Skeletal muscle satellite cell (primary cell): ENCODE measurements around the gene NUP98.

ENCODE experiments used
- H3K27me3 ChIP-seq: 2 replicates; pipeline ENCODE4 v1.7.0; 2013; ENCODE audit warnings: low read length; ENCODE audit not compliant: control insufficient read depth, insufficient read depth
- H3K36me3 ChIP-seq: 2 replicates; pipeline ENCODE4 v1.7.0; 2013; ENCODE audit warnings: mild to moderate bottlenecking, control low read depth, low read length; ENCODE audit not compliant: insufficient read depth
- H3K4me1 ChIP-seq: 2 replicates; pipeline ENCODE4 v1.7.0; 2013; ENCODE audit warnings: low read length; ENCODE audit not compliant: control insufficient read depth, insufficient read depth
- H3K4me2 ChIP-seq: 2 replicates; pipeline ENCODE4 v1.7.0; 2013; ENCODE audit warnings: mild to moderate bottlenecking, low read length
- H3K4me3 ChIP-seq: 2 replicates; pipeline ENCODE4 v1.7.0; 2013; ENCODE audit warnings: low read length
- H3K9ac ChIP-seq: 2 replicates; pipeline ENCODE4 v1.7.0; 2013; ENCODE audit warnings: mild to moderate bottlenecking, low read depth, low read length, moderate library complexity
- H3K9me3 ChIP-seq: replicated peaks from 2 replicates; pipeline ENCODE4 v1.7.0; 2013; ENCODE audit warnings: mild to moderate bottlenecking, control low read depth, low read length

NUP98 gene

DNA sequence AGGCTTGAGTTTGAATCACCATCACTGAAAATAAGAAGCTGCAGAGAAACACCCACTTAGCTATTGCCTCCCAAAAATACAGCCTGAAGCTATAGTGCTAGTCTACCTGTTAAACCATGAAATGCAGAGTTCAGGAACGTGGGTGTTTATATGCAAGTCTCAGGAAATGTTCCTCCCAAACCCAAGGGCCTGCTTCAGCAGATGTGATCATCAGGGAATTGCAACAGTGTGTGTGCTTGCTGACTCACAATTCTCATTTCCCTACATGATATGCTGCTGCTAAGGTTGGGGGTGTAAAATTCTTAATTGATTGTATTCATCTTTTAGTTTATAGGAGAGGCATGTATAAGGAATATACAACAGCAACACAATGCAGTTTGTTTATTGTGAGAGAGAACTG lies 49.6 kb downstream of the NUP98 start:
- H3K4me3 ChIP-seq, result no peak overlapping the region
- H3K4me2 ChIP-seq, result no peak overlapping the region
- H3K4me1 ChIP-seq, result peaks cover 10% of the 10 kb centered on the region
- no peaks in the 10 kb centered on the region for H3K9me3 ChIP-seq
- peaks cover 52% of the 10 kb centered on the region for H3K36me3 ChIP-seq
- H3K9ac ChIP-seq, result no peak overlapping the region
- no peaks in the 10 kb centered on the region for H3K27me3 ChIP-seq

DNA sequence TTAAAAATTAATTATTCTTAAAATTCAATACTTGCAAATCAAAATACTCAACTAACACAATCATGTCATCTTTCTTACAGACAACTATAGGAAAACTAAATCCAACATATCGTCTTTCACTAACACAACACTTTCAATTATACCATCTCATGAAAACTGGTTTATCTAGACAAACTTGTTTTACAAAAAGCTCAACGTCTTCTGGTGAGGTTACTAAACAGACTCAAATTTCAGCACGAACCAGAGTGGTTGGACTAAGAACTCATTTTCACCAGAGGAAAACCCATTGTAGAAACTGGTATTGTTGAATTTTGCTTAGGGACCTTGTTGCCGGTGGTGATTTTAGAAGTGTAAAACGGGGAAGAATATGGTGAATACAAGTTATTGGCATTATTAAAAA lies 52.2 kb downstream of the NUP98 start:
- Histone ChIP-seq H3K4me1 (peaks cover 10% of the 10 kb centered on the region), H3K27me3 (no peaks in the 10 kb centered on the region), H3K4me2 (no peak overlapping the region), H3K9ac (no peak overlapping the region), H3K4me3 (no peak overlapping the region), H3K9me3 (no peaks in the 10 kb centered on the region), H3K36me3 (peaks cover 45% of the 10 kb centered on the region)

DNA sequence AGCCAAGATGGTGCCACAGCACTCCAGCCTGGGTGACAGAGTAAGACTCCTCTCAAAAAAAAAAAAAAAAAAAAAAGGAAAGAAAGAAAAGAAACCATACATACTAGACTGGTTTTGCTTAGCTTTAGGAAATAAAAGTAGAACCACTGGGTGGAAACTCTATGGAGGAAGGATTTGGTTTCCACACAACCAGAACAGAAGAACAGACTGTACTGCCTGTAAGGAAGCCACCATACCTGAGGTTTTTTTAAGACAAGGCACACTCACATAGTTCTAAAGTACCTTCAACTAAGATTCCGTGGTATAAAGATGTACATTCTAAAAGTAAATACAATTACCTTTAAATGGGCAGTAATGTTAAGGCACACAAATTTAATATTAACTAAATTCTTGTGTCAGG lies 58.6 kb downstream of the NUP98 start:
- Histone ChIP-seq H3K4me3 (no peak overlapping the region), H3K4me1 (peaks cover 3% of the 10 kb centered on the region), H3K27me3 (no peaks in the 10 kb centered on the region), H3K9ac (no peak overlapping the region), H3K9me3 (no peaks in the 10 kb centered on the region), H3K4me2 (no peak overlapping the region), H3K36me3 (peaks cover 51% of the 10 kb centered on the region)

DNA sequence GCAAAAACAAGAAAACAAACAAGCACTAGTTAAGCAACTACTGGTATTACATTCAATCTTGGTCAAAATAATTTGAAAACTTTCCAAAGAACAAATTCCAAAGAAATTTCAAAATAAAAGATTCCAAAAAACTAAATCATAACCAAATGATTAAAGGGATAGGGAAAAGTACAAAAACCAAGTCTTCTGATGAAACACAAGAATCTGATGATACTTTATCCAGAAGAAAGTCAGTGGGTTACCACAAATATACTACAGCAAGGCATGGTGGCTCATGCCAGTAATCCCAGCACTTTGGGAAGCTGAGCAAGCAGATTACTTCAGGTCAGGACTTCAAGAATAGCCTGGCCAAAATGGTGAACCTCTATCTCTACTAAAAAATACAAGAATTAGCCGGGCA lies 59.1 kb downstream of the NUP98 start:
- Histone ChIP-seq H3K9me3 (no peaks in the 10 kb centered on the region), H3K36me3 (peaks cover 51% of the 10 kb centered on the region), H3K4me2 (no peak overlapping the region), H3K4me3 (no peak overlapping the region), H3K27me3 (no peaks in the 10 kb centered on the region), H3K4me1 (peaks cover 3% of the 10 kb centered on the region), H3K9ac (no peak overlapping the region)

DNA sequence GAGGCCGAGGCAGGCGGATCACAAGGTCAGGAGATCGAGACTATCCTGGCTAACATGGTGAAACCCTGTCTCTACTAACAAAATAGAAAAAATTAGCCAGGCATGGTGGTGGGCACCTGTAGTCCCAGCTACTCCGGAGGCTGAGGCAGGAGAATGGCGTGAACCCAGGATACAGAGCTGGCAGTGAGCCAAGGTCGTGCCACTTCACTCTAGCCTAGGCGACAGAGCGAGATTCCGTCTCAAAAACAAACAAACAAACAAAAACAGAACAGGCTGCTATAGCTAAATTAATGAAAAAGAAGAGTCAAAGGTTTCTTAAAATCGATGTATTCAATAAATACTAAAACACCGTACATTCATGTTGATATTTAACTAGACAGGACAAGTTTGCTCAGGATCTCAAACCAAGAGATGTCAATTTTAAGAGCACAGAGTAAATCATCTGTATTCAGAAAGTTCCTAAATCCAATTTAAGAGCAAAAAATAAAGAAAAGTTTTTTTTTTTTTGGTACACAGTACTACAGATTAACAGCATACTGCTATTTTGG lies 59.9 kb downstream of the NUP98 start:
- no peak overlapping the region for H3K4me3 ChIP-seq
- no peak overlapping the region for H3K9ac ChIP-seq
- H3K36me3 ChIP-seq, result peaks cover 57% of the 10 kb centered on the region
- H3K4me2 ChIP-seq, result no peak overlapping the region
- no peaks in the 10 kb centered on the region for H3K9me3 ChIP-seq
- peaks cover 3% of the 10 kb centered on the region for H3K4me1 ChIP-seq
- no peaks in the 10 kb centered on the region for H3K27me3 ChIP-seq

DNA sequence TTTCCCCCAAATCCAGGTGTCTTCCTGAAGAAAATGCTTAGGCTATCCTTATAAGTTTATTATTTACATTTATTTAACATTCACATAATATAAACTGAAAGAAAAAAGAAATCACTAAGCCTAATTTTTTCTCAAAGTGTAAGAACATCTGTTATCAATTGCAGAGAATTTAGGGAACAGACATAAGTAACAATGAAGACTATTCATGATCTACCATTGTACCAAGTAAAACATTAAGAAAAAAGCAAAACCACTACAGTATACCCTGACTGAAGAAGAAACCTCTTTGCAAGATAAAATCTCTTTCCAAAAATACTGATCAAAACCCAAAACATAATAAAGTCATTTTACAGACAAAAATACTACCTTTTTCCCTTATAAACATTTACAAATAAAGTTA lies 60.5 kb downstream of the NUP98 start:
- no peak overlapping the region for H3K9ac ChIP-seq

DNA sequence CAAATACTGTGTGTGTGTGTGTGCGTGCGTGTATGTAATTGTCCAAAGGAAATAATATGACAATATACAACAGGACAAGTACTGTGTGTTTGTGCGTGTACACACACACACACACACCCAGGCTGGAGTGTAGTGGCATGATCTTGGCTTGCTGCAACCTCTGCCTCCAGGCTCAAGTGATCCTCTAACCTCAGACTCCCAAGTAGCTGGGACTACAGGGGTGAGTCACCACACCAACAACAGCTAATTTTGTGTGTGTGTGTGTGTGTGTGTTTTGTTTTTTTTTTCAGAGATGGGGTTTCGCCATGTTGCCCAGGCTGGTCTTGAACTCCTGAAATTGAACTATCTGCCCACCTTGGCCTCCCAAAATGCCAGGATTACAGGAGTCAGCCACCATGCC lies 61.5 kb downstream of the NUP98 start:
- H3K4me1 ChIP-seq, result peaks cover 3% of the 10 kb centered on the region
- no peaks in the 10 kb centered on the region for H3K27me3 ChIP-seq
- no peak overlapping the region for H3K9ac ChIP-seq
- H3K4me2 ChIP-seq, result no peak overlapping the region
- peaks cover 62% of the 10 kb centered on the region for H3K36me3 ChIP-seq
- H3K4me3 ChIP-seq, result no peak overlapping the region
- H3K9me3 ChIP-seq, result no peaks in the 10 kb centered on the region

More for the DNA sequence above, 60.5 kb downstream of the NUP98 start:
- Histone ChIP-seq H3K4me1 (peaks cover 3% of the 10 kb centered on the region), H3K27me3 (no peaks in the 10 kb centered on the region), H3K36me3 (peaks cover 60% of the 10 kb centered on the region), H3K4me3 (no peak overlapping the region), H3K9me3 (no peaks in the 10 kb centered on the region), H3K4me2 (no peak overlapping the region)

DNA sequence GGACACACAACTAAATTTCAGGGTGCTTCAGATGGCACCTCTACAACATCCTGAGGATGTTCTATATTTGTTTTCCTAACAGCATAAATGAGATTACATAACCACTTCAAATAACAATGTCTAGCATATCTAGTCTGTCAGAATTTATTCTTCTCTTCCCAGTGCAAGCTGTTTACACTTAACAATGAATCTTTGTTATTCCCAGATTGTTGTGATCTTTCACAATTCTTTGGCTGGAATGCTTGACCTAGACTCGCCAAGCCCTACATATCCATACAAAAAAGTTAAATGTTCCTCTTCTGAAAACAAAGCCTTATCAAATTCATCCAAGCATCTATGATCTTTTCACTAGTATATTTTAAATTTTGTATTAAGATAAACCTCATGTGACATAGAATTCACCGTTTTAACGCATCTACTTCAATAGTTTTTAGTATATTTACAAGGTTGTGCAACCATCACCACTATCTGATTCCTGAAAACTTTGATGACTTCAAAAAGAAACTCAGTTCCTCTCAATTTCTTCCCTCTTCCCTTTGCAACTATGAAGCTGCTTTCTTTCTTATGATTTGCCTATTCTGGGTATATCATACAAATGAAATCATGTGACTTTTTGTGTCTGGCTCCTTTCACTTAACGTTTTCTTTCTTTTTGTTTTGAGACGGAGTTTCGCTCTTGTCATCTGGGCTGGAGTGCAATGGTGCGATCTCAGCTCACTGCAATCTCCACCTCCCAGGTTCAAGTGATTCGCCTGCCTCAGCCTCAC lies 64.5 kb downstream of the NUP98 start:
- Histone ChIP-seq H3K9ac (no peak overlapping the region), H3K9me3 (no peaks in the 10 kb centered on the region), H3K36me3 (peaks cover 74% of the 10 kb centered on the region), H3K4me2 (no peak overlapping the region), H3K4me3 (no peak overlapping the region), H3K4me1 (no peaks in the 10 kb centered on the region), H3K27me3 (no peaks in the 10 kb centered on the region)

DNA sequence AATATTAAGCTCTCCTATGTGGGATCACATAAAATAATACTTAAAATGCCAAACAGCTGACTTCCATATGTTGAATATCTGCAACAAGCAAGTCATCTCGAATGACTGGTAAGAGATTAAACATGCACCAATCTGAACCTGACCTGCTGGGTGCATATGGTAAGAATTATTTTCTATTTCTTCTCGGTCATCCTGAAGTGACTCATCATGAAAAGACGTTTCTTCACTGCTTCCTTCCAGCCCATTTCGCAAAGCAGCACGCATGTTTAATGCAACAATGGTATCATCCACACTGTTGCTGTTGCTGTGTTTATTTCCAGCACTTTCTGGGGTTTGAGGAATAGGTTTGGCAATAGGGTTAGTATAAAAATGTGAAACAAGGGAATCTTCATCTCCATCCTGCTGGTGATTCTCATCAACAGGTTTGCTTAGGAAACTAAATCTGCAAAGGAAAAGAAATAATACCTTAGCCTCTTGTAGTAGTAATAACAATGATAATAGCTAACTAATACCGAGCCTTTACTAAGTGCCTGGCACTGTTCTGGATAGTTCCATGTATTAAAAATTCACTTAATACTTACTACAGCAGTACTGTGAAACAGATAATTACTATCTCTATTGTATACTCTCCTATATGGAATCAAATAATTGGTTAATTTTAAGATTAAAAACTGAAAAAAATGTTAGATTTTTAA lies 74.2 kb downstream of the NUP98 start:
- peaks cover 17% of the 10 kb centered on the region for H3K4me1 ChIP-seq
- peaks cover 76% of the 10 kb centered on the region for H3K36me3 ChIP-seq
- peak overlapping the region; percentile 56 for H3K4me2 ChIP-seq
- H3K27me3 ChIP-seq, result no peaks in the 10 kb centered on the region
- H3K4me3 ChIP-seq, result no peak overlapping the region
- no peaks in the 10 kb centered on the region for H3K9me3 ChIP-seq
- H3K9ac ChIP-seq, result peak overlapping the region; percentile 11

DNA sequence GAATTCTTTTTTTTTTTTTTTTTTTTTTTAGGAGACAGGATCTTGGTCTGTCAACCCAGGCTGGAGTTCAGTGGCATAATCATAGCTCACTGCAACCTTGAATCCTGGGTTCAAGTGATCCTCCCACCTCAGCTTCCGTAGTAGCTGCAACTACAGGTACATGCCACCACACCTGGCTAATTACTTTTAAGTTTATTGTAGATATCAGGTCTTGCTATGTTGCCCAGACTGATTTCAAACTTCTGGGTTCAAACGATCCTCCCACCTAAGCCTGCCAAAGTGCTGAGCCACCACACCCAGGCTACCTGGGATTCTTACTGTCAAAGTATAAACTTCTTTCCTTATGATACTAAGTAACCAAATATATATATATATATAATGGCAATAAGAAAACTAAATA lies 75.3 kb downstream of the NUP98 start:
- peaks cover 76% of the 10 kb centered on the region for H3K36me3 ChIP-seq
- no peak overlapping the region for H3K4me2 ChIP-seq

DNA sequence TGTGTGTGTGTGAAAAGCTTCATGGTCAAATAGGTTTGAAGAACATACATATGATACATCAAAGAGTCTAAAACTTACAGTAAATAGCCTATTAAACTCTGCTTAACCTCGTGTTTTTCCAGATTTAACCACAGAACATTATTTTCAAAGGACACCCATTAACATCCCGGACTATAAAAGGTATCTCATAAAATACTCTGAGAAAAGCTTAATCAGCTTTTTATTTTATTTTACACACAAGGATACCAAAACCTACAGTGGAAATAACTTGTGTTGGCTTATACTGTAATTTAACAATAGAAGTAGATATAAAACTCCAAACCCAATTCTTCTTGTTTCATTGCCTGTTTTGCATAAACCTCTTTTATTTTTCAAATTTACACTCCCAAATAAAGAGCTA lies 76.4 kb downstream of the NUP98 start:
- Histone ChIP-seq H3K27me3 (no peaks in the 10 kb centered on the region), H3K4me3 (no peak overlapping the region), H3K9me3 (no peaks in the 10 kb centered on the region), H3K9ac (no peak overlapping the region), H3K4me1 (peaks cover 17% of the 10 kb centered on the region), H3K4me2 (no peak overlapping the region), H3K36me3 (peaks cover 78% of the 10 kb centered on the region)

More for the DNA sequence above, 75.3 kb downstream of the NUP98 start:
- peaks cover 17% of the 10 kb centered on the region for H3K4me1 ChIP-seq
- H3K27me3 ChIP-seq, result no peaks in the 10 kb centered on the region
- no peak overlapping the region for H3K4me3 ChIP-seq
- peak overlapping the region; percentile 53 for H3K9ac ChIP-seq
- H3K9me3 ChIP-seq, result no peaks in the 10 kb centered on the region
